Fibroblast of lung (primary cell): Measurements from ENCODE around the gene LCLAT1.

Source experiments
- EZH2 ChIP-seq: IDR thresholded peaks from 2 replicates; pipeline ENCODE4 v1.5.1; 2012; ENCODE audit warnings: low read length, control low read depth, mild to moderate bottlenecking; ENCODE audit errors: missing control alignments
- TF ChIP-seq, protein P1 (sequence below), 2 donors: IDR thresholded peaks in 1 of 2; conservative IDR thresholded peaks in 1 of 2; 1 replicate in 1 of 2; 2 replicates in 1 of 2; pipeline ENCODE4 v1.5.1; 2011 to 2012; ENCODE audit warnings: low read length in 2 of 2, control low read depth in 1 of 2, inconsistent platforms in 1 of 2, low read depth in 1 of 2, mild to moderate bottlenecking in 1 of 2

DNA sequence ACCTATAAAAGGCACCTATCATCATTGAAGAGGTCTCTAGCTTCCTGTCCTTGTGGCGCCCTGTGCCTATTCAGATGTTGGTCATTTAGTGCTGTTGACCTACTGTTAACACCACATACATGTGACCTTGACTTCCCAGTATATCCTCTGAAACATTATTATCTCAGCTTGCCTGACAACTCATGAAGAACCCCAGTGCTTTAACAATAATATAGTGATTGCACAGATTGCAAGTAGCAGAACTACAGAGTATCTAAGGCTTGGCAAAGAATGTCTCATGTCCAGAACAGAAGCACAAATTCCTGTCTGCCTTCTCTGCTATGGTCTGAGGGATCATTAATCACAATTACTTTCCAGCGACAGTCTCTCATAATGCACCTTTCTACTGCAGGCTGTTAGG lies 165.3 kb downstream of the LCLAT1 start:
- TF ChIP-seq EZH2, result no peak
- TF ChIP-seq, protein P1, sequence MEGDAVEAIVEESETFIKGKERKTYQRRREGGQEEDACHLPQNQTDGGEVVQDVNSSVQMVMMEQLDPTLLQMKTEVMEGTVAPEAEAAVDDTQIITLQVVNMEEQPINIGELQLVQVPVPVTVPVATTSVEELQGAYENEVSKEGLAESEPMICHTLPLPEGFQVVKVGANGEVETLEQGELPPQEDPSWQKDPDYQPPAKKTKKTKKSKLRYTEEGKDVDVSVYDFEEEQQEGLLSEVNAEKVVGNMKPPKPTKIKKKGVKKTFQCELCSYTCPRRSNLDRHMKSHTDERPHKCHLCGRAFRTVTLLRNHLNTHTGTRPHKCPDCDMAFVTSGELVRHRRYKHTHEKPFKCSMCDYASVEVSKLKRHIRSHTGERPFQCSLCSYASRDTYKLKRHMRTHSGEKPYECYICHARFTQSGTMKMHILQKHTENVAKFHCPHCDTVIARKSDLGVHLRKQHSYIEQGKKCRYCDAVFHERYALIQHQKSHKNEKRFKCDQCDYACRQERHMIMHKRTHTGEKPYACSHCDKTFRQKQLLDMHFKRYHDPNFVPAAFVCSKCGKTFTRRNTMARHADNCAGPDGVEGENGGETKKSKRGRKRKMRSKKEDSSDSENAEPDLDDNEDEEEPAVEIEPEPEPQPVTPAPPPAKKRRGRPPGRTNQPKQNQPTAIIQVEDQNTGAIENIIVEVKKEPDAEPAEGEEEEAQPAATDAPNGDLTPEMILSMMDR (conservative IDR thresholded peaks at IDR 0.05 in 1 of 2, IDR thresholded peaks at IDR 0.05 in 1 of 2; ENCODE audit: low read depth in 1 of 2, low read length in 2 of 2), result no peak
